K562 (cell line): ENCODE measurements around the gene ABR. TPM values are rescaled to one million over a fixed set of nuclear protein-coding genes. Genes with fewer than 3 reads are reported as not detected.

ENCODE experiments used
- ATAC-seq: fragments of 200-7000 bp; cut with Tn5 transposase; 3 replicates; pipeline ENCODE4 v1.9.1; 2020; ENCODE audit warnings: moderate library complexity
- BruUV-seq: library from RNA; stranded (reverse); fragments of 400-500 nt; replicated peaks from 2 replicates; lab custom pipeline; 2021; lab: Mats Ljungman, UMichigan
- CTCF ChIA-PET: fragments of 300-600 bp; formaldehyde crosslinking; extraction: SDS; loops from one replicate; lab custom pipeline; 2021; ENCODE audit warnings: low intra/inter-chr PET ratio; lab: Yijun Ruan, JAX
- POLR2A ChIA-PET: fragments of 300-600, 350-650 bp; sonication (Branson Sonifier 250); formaldehyde crosslinking; extraction: SDS; loops from one replicate; lab custom pipeline; 2021; ENCODE audit warnings: antibody characterized with exemption, inconsistent platforms; lab: Yijun Ruan, JAX
- DNase-seq, 4 experiments: peaks; one replicate each; pipeline versions ENCODE4 v3.0.0 to v3.0.0-alpha.2; 2011 to 2018; ENCODE audit warnings: low spot score in 3 of 4, mixed read lengths in 3 of 4; ENCODE audit errors: extremely low read depth in 1 of 4
- FAIRE-seq: peaks from 2 replicates; lab custom pipeline; 2011; peaks lifted over from hg19 to GRCh38; lab: Jason Lieb, UNC
- H2AFZ ChIP-seq: 2 replicates; pipeline ENCODE4 v1.6.0; 2011; ENCODE audit warnings: low read depth, low read length, control low read depth, inconsistent platforms
- H3K27ac ChIP-seq: fragments of 200-600 bp; 3 replicates; pipeline ENCODE4 v1.8.0; 2011; ENCODE audit warnings: low read depth, mild to moderate bottlenecking, control low read depth, inconsistent platforms, low read length, moderate library complexity, mixed read lengths; ENCODE audit errors: extremely low read depth
- H3K27me3 ChIP-seq, 2 experiments: fragments of 300-600 bp in 1 of 2; 2 replicates in 1 of 2; 3 replicates in 1 of 2; pipeline versions ENCODE4 v1.6.0 to v1.8.0; 2011; ENCODE audit warnings: inconsistent platforms in 2 of 2, low read length in 2 of 2, mild to moderate bottlenecking in 1 of 2, mixed read lengths in 1 of 2, moderate library complexity in 1 of 2; ENCODE audit not compliant: control insufficient read depth in 2 of 2, insufficient read depth in 2 of 2
- H3K36me3 ChIP-seq: fragments of 300-600 bp; 3 replicates; pipeline ENCODE4 v1.8.0; 2011; ENCODE audit warnings: mild to moderate bottlenecking, low read length, inconsistent platforms; ENCODE audit not compliant: control insufficient read depth, insufficient read depth
- H3K4me1 ChIP-seq, 2 experiments: fragments of 200-600 bp in 1 of 2; replicated peaks in 1 of 2; 2 replicates in 1 of 2; 3 replicates in 1 of 2; pipeline versions ENCODE4 v1.5.1 to v1.8.0; 2011; ENCODE audit warnings: inconsistent platforms in 2 of 2, low read length in 2 of 2, mild to moderate bottlenecking in 1 of 2, mixed read lengths in 1 of 2, moderate library complexity in 1 of 2; ENCODE audit not compliant: control insufficient read depth in 2 of 2, insufficient read depth in 2 of 2
- H3K4me2 ChIP-seq: 2 replicates; pipeline ENCODE4 v1.6.1; 2011; ENCODE audit warnings: low read length, control low read depth, inconsistent platforms, mixed read lengths; ENCODE audit not compliant: insufficient read depth
- H3K4me3 ChIP-seq: fragments of 200-600 bp; sonication (generic), shearing (Covaris generic); 2 replicates; pipeline ENCODE4 v1.5.1; 2016; ENCODE audit warnings: control low read depth, inconsistent platforms
- H3K79me2 ChIP-seq: fragments of 200-600 bp; 3 replicates; pipeline ENCODE4 v1.8.0; 2011; ENCODE audit warnings: low read length, inconsistent platforms; ENCODE audit not compliant: control insufficient read depth, insufficient read depth
- H3K9ac ChIP-seq, 2 experiments: 2 replicates each; pipeline versions ENCODE4 v1.6.0 to v1.6.1; 2011; ENCODE audit warnings: low read depth in 2 of 2, low read length in 2 of 2, control low read depth in 1 of 2, inconsistent platforms in 1 of 2, mild to moderate bottlenecking in 1 of 2, mixed read lengths in 1 of 2; ENCODE audit not compliant: insufficient read depth in 1 of 2
- H3K9me1 ChIP-seq: one replicate; pipeline ENCODE4 v1.6.0; 2011; ENCODE audit warnings: inconsistent platforms, mild to moderate bottlenecking, low read length, moderate library complexity; ENCODE audit not compliant: control insufficient read depth, insufficient read depth
- H3K9me3 ChIP-seq: replicated peaks from 2 replicates; pipeline ENCODE4 v1.5.1; 2011; ENCODE audit warnings: low read depth, low read length, inconsistent platforms; ENCODE audit not compliant: control insufficient read depth, insufficient read depth
- H4K20me1 ChIP-seq: replicated peaks from 2 replicates; pipeline ENCODE4 v1.6.1; 2011; ENCODE audit warnings: low read length, inconsistent platforms, mixed read lengths; ENCODE audit not compliant: control insufficient read depth, insufficient read depth
- HOXB6 ChIP-seq: fragments of 250-450 bp; sonication (Bioruptor Pico); IDR thresholded peaks from 2 replicates; pipeline ENCODE4 v1.5.1; 2022; ENCODE audit warnings: mild to moderate bottlenecking, borderline replicate concordance
- TEAD4 ChIP-seq, 2 experiments: sonication (generic) in 1 of 2; formaldehyde crosslinking in 1 of 2; IDR thresholded peaks; 2 replicates each; pipeline versions ENCODE4 v1.6.1 to v1.8.0; 2012 to 2022; ENCODE audit warnings: borderline replicate concordance in 1 of 2, inconsistent platforms in 1 of 2, low read length in 1 of 2, mild to moderate bottlenecking in 1 of 2, missing genetic modification reagents in 1 of 2
- ZNF707 ChIP-seq: fragments of 250-450 bp; sonication (Bioruptor Pico); conservative IDR thresholded peaks from 2 replicates; pipeline ENCODE4 v1.8.0; 2022; ENCODE audit warnings: inconsistent platforms, mild to moderate bottlenecking, moderate library complexity
- WGBS: fragments of 100-300 bp; shearing (Covaris generic); methylation state at CpG from one replicate; pipeline ENCODE4 v1.1.6; 2016; ENCODE audit warnings: low coverage, mixed read lengths; ENCODE audit not compliant: insufficient coverage; ENCODE audit errors: missing lambda C conversion rate; 5-methylcytosine and 5-hydroxymethylcytosine counted together
- in situ Hi-C: fragments of 300-500 bp; cut with MboI; formaldehyde crosslinking; loops from 4 replicates; pipeline ENCODE4 v1.15.0; 2018; ENCODE audit warnings: inconsistent platforms, mixed read lengths
- intact Hi-C: fragments of 100-400 bp; cut with micrococcal nuclease; formaldehyde crosslinking; loops from 2 replicates; pipeline ENCODE4 v1.14.2; 2022
- polyA plus RNA-seq, 8 experiments: library from polyadenylated mRNA; depleted of rRNA in 4 of 8; stranded (reverse) in 5 of 8; unstranded in 3 of 8; fragments of >200 nt; fragmentation: Nextera tagmentation in 2 of 8; fragmentation: Illumina TruSeq in 1 of 8; extraction: Ambion mirVana in 2 of 8; extraction: Trizol in 1 of 8; gene quantifications; 2 replicates each; pipeline versions ENCODE4 v1.2.1 to v1.2.3, GENCODE V29; 2011 to 2014; ENCODE audit warnings: inconsistent platforms in 1 of 8, missing spikeins in 1 of 8
- total RNA-seq, 7 experiments: library from RNA; depleted of rRNA in 6 of 7; stranded (reverse); fragments of >200 nt in 6 of 7; fragmentation: Illumina TruSeq in 2 of 7; extraction: Trizol in 2 of 7; gene quantifications; 2 replicates each; pipeline versions ENCODE4 v1.2.1 to v1.2.3, GENCODE V29; 2011 to 2021; ENCODE audit warnings: low replicate concordance in 1 of 7
- TF ChIP-seq, protein P1 (sequence below): fragments of 150-350 bp; IDR thresholded peaks from 2 replicates; pipeline ENCODE4 v1.6.1; 2014; ENCODE audit warnings: low read depth, mild to moderate bottlenecking, low read length, borderline replicate concordance
- TF ChIP-seq, protein P2 (sequence below), 3 experiments: fragments of 200-800 bp in 1 of 3; fragments of 250-450 bp in 1 of 3; fragments of 450-650 bp in 1 of 3; sonication (Bioruptor Pico) in 1 of 3; sonication (Bioruptor generic) in 1 of 3; formaldehyde crosslinking in 1 of 3; IDR thresholded peaks; 2 replicates each; pipeline versions ENCODE4 v1.6.1 to v1.8.0; 2016 to 2022; ENCODE audit warnings: mild to moderate bottlenecking in 2 of 3, missing genetic modification characterization in 2 of 3, missing compliant biosample characterization in 1 of 3, moderate library complexity in 1 of 3

Gene ABR
- total and polyA plus RNA-seq, 9 of the 15 experiments (the other 6 are each of a cell fraction or from before 2014, with no cell fraction given): 0.07 to 1.6 (median 0.37) TPM; not detected in 1

DNA sequence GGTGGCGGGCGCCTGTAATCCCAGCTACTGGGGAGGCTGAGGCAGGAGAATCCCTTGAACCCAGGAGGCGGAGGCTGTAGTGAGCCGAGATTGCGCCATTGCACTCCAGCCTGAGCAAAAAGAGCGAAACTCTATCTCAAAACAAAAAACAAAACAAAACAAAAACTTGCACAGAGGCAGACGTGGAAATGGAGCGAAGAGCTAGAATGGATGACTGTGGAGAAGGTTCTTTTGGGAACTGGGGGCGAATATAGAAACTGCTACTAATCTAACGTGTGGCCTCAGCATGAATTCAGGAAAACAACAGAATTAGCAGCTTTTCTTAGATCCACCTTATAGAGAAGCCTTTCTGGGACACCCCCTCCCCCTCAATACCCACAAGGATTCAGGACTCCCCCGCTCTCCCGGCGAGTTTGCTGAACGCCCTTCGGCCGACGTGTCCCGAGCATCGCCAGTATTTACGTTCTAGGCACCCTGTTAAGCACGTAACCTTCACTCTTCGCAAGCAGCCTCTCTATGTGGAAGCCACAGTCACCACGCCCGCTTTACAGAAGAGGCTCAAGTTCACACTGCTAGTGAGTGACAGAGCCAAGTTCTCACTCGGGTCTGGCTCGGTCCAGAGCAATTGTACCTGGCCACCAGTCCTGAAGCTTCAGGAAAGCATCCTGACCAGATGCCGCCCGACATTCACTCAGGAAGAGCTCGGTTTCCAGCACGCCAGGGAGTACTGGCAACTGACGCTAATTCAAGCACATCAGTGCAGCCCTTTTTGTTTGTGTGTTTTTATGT, 13.3 kb upstream of the ABR start (continued):
- TF ChIP-seq, protein P1, sequence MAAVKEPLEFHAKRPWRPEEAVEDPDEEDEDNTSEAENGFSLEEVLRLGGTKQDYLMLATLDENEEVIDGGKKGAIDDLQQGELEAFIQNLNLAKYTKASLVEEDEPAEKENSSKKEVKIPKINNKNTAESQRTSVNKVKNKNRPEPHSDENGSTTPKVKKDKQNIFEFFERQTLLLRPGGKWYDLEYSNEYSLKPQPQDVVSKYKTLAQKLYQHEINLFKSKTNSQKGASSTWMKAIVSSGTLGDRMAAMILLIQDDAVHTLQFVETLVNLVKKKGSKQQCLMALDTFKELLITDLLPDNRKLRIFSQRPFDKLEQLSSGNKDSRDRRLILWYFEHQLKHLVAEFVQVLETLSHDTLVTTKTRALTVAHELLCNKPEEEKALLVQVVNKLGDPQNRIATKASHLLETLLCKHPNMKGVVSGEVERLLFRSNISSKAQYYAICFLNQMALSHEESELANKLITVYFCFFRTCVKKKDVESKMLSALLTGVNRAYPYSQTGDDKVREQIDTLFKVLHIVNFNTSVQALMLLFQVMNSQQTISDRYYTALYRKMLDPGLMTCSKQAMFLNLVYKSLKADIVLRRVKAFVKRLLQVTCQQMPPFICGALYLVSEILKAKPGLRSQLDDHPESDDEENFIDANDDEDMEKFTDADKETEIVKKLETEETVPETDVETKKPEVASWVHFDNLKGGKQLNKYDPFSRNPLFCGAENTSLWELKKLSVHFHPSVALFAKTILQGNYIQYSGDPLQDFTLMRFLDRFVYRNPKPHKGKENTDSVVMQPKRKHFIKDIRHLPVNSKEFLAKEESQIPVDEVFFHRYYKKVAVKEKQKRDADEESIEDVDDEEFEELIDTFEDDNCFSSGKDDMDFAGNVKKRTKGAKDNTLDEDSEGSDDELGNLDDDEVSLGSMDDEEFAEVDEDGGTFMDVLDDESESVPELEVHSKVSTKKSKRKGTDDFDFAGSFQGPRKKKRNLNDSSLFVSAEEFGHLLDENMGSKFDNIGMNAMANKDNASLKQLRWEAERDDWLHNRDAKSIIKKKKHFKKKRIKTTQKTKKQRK: no peak
- no peak for TF ChIP-seq TEAD4 (IDR thresholded peaks at IDR 0.05; ENCODE audit: low read length)
- TF ChIP-seq TEAD4 (CRISPR knock-in tag; IDR thresholded peaks at IDR 0.05; ENCODE audit: borderline replicate concordance): no peak

DNA sequence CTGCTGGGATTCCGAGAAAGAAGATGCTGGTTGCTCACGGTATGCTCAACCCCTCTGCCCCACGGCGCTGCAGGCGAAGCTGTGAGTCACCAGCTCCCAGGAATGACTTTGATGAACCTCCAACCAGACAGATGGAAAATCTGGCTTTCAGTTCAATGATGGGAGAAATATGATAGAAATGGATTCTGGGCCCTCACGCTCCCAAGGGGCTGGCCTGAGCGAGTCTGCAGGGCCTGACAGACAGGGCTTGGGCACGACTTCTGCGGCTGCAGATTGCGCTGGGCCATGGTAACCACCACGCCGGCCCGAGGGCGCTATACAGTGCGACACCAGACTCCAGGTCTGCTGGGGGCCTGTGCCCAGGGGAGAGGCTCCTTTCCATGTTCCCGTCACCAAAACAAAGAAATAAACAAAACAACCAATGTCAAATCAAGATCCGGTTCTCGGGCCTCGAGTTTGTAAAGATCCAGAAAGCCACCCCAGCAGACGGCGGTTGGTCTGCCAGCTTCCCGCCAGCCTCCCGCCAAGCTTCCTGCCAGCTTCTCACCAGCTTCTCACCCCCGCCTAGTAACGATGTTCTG, 11.1 kb upstream of the ABR start:
- ChIA-PET CTCF (no interaction called here), POLR2A (no interaction called here)
- Histone ChIP-seq H3K36me3 (no peaks in the 10 kb centered on the region), H3K4me2 (no peak overlapping the region), H3K27ac (no peak overlapping the region), H3K27me3 (peaks cover 4 to 47% of the 10 kb centered on the region in 2 experiments; a peak in 4 of 5 replicates), H3K4me3 (no peak overlapping the region), H4K20me1 (0 out of 2 replicates have a peak, but pooled peaks cover 4% of the 10 kb centered on the region), H3K9me3 (no peaks in the 10 kb centered on the region), H3K79me2 (no peaks in the 10 kb centered on the region), H3K9me1 (no peaks in the 10 kb centered on the region), H3K9ac (no peak overlapping the region), H2AFZ (no peak overlapping the region), H3K4me1 (peaks cover 0 to 10% of the 10 kb centered on the region in 2 experiments; a peak in 2 of 5 replicates)
- ATAC-seq: no peak
- in situ Hi-C loops: no loop called here
- FAIRE-seq: no peak
- intact Hi-C loops: no loop called here
- no TSS peak for BruUV-seq
- WGBS: 14% methylated on average over 18 of the region's 25 CpGs
- no peak for DNase-seq
- TF ChIP-seq HOXB6 (CRISPR knock-in tag) (no peak), ZNF707 (CRISPR knock-in tag) (no peak)
- TF ChIP-seq, protein P2, sequence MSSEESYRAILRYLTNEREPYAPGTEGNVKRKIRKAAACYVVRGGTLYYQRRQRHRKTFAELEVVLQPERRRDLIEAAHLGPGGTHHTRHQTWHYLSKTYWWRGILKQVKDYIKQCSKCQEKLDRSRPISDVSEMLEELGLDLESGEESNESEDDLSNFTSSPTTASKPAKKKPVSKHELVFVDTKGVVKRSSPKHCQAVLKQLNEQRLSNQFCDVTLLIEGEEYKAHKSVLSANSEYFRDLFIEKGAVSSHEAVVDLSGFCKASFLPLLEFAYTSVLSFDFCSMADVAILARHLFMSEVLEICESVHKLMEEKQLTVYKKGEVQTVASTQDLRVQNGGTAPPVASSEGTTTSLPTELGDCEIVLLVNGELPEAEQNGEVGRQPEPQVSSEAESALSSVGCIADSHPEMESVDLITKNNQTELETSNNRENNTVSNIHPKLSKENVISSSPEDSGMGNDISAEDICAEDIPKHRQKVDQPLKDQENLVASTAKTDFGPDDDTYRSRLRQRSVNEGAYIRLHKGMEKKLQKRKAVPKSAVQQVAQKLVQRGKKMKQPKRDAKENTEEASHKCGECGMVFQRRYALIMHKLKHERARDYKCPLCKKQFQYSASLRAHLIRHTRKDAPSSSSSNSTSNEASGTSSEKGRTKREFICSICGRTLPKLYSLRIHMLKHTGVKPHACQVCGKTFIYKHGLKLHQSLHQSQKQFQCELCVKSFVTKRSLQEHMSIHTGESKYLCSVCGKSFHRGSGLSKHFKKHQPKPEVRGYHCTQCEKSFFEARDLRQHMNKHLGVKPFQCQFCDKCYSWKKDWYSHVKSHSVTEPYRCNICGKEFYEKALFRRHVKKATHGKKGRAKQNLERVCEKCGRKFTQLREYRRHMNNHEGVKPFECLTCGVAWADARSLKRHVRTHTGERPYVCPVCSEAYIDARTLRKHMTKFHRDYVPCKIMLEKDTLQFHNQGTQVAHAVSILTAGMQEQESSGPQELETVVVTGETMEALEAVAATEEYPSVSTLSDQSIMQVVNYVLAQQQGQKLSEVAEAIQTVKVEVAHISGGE (CRISPR knock-in tag; IDR thresholded peaks at IDR 0.05): no peak
